ENCODE measurements around the gene HAUS7. TPM values are rescaled to one million over a fixed set of nuclear protein-coding genes. Genes with fewer than 3 reads are reported as not detected.

HAUS7 gene
- total and polyA plus RNA-seq, 7 donors: 8.3 to 18.5 (median 13.1) TPM

- no peak overlapping the region for H3K4me3 ChIP-seq
- TF ChIP-seq CTCF (IDR thresholded peaks at IDR 0.05): no peak
- no peak for DNase-seq
- no peaks in the 10 kb centered on the region for H3K4me1 ChIP-seq
- H3K9me3 ChIP-seq: no peaks in the 10 kb centered on the region
- ATAC-seq: no peak
- 52 to 54% (median 53%) methylated on average over 10 to 17 of the region's 17 CpGs for WGBS, 3 donors
- H3K36me3 ChIP-seq (ENCODE audit: insufficient read depth in 1 of 2, low read depth in 1 of 2): no peaks in the 10 kb centered on the region
- peaks cover 0 to 21% (median 0%) of the 10 kb centered on the region in 3 donors for H3K27me3 ChIP-seq (ENCODE audit: insufficient read depth in 3 of 3, low read length in 2 of 3)
- intact Hi-C loops (cut with DNase I): no loop called here
- no peak overlapping the region for H3K27ac ChIP-seq
These were observed 41.6 kb upstream of the HAUS7 start for GRCh38 chrX:153511784-153512500.

GRCh38 chrX:153510383-153510782 is 40.0 kb upstream of the HAUS7 start:
- ATAC-seq (no peak), DNase-seq (no peak)
- 77 to 79% (median 78%) methylated on average over 9 to 11 of the region's 11 CpGs for WGBS, 3 donors
- Histone ChIP-seq H3K4me1 (no peaks in the 10 kb centered on the region), H3K4me3 (no peak overlapping the region), H3K27ac (no peak overlapping the region), H3K36me3 (ENCODE audit: insufficient read depth in 1 of 2, low read depth in 1 of 2) (no peaks in the 10 kb centered on the region), H3K9me3 (no peaks in the 10 kb centered on the region), H3K27me3 (ENCODE audit: insufficient read depth in 3 of 3, low read length in 2 of 3) (peaks cover 0 to 9% (median 0%) of the 10 kb centered on the region in 3 donors)
- no peak for TF ChIP-seq CTCF (IDR thresholded peaks at IDR 0.05)
- intact Hi-C loops (cut with DNase I): no loop called here

- H3K36me3 ChIP-seq (ENCODE audit: insufficient read depth in 1 of 2, low read depth in 1 of 2): no peaks in the 10 kb centered on the region
- TF ChIP-seq CTCF (IDR thresholded peaks at IDR 0.05): no peak
- no peaks in the 10 kb centered on the region for H3K9me3 ChIP-seq
- H3K27ac ChIP-seq: no peak overlapping the region
- H3K27me3 ChIP-seq (ENCODE audit: insufficient read depth in 3 of 3, low read length in 2 of 3): peaks cover 0 to 9% (median 0%) of the 10 kb centered on the region in 3 donors
- DNase-seq: no peak
- no peak overlapping the region for H3K4me3 ChIP-seq
- 40 to 77% (median 49%) methylated on average over 9 to 14 of the region's 14 CpGs for WGBS, 3 donors
- intact Hi-C loops (cut with DNase I): loop anchor here (5.0 to 10.0 kb wide), 3 partner anchors 472 to 555 kb away; no protein-coding TSS in a partner anchor
- no peak for ATAC-seq
- H3K4me1 ChIP-seq: no peaks in the 10 kb centered on the region
These were observed 39.2 kb upstream of the HAUS7 start for GRCh38 chrX:153509592-153509991.

- no peaks in the 10 kb centered on the region for H3K4me1 ChIP-seq
- H3K4me3 ChIP-seq: no peak overlapping the region
- H3K27ac ChIP-seq: no peak overlapping the region
- WGBS, 3 donors: 15 to 22% (median 18%) methylated on average over 9 to 19 of the region's 19 CpGs
- H3K9me3 ChIP-seq: no peaks in the 10 kb centered on the region
- intact Hi-C loops (cut with DNase I): loop anchor here (2.0 to 10.0 kb wide), 4 partner anchors 35 to 553 kb away; no protein-coding TSS in a partner anchor
- DNase-seq (peak; percentile 82 to 89), ATAC-seq (peak; percentile 86 to 98 (median 90))
- no peaks in the 10 kb centered on the region for H3K36me3 ChIP-seq (ENCODE audit: insufficient read depth in 1 of 2, low read depth in 1 of 2)
- TF ChIP-seq CTCF (IDR thresholded peaks at IDR 0.05): peak; percentile 87
- H3K27me3 ChIP-seq (ENCODE audit: insufficient read depth in 3 of 3, low read length in 2 of 3): peaks cover 0 to 18% (median 0%) of the 10 kb centered on the region in 3 donors
These were observed 37.3 kb upstream of the HAUS7 start for GRCh38 chrX:153507484-153508178.
